ENCODE results near the gene AHCTF1.

DNA sequence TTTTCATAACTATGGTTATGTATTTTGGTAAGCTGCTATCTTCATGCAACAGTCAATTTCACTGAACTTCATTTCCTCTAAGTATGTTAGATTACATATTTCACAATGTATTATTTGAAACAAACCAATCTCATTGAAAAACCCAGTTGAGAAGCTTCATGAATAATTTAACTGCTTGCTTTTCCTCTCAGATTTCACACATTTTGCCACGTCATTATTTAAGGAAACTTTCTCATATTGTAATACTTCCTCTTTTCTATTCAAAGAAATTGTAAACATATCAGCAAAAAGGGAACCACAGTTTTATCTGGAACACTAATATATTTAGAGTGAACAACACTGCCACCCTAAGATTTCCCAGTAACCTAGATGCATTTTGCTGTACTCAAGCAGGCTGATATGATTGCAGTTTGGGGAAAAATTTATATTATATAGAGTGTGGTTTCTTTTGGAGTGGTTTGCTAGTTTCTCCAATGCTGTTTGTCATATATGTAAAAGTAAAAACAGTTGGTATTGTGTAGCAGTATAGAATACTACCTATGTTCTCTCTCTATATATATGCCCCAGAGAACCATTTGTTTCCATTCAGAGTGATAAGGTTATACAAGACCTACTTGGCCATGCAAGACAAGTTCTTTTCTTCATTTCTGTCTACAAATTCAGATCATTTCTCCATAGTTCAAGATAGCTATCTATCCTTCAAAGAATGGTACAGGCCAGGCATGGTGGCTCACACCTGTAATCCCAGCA is 28.4 kb upstream of the AHCTF1 start:
- TF ChIP-seq, protein P1, sequence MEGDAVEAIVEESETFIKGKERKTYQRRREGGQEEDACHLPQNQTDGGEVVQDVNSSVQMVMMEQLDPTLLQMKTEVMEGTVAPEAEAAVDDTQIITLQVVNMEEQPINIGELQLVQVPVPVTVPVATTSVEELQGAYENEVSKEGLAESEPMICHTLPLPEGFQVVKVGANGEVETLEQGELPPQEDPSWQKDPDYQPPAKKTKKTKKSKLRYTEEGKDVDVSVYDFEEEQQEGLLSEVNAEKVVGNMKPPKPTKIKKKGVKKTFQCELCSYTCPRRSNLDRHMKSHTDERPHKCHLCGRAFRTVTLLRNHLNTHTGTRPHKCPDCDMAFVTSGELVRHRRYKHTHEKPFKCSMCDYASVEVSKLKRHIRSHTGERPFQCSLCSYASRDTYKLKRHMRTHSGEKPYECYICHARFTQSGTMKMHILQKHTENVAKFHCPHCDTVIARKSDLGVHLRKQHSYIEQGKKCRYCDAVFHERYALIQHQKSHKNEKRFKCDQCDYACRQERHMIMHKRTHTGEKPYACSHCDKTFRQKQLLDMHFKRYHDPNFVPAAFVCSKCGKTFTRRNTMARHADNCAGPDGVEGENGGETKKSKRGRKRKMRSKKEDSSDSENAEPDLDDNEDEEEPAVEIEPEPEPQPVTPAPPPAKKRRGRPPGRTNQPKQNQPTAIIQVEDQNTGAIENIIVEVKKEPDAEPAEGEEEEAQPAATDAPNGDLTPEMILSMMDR (IDR thresholded peaks at IDR 0.05; ENCODE audit: control extremely low read depth in 1 of 3, insufficient read depth in 1 of 3, low read depth in 1 of 3, low read length in 3 of 3) = no peak
- TF ChIP-seq EZH2 (IDR thresholded peaks at IDR 0.05; ENCODE audit: low read depth, low read length, severe bottlenecking) = no peak
- no peak for TF ChIP-seq BCL11A (IDR thresholded peaks at IDR 0.05; ENCODE audit: low read depth in 2 of 2, low read length in 2 of 2)
- no peak for TF ChIP-seq SUZ12 (IDR thresholded peaks at IDR 0.05; ENCODE audit: low read length)
- TF ChIP-seq HDAC2 (IDR thresholded peaks at IDR 0.05; ENCODE audit: borderline replicate concordance in 1 of 2, low read depth in 2 of 2, low read length in 2 of 2) = no peak
- TF ChIP-seq KDM4A (IDR thresholded peaks at IDR 0.05; ENCODE audit: low read depth, low read length, severe bottlenecking) = no peak
- no peak for TF ChIP-seq TAF7 (optimal IDR thresholded peaks at IDR 0.05; ENCODE audit: borderline replicate concordance, low read depth, low read length)
